ENCODE results near the gene TRPM3.

DNA sequence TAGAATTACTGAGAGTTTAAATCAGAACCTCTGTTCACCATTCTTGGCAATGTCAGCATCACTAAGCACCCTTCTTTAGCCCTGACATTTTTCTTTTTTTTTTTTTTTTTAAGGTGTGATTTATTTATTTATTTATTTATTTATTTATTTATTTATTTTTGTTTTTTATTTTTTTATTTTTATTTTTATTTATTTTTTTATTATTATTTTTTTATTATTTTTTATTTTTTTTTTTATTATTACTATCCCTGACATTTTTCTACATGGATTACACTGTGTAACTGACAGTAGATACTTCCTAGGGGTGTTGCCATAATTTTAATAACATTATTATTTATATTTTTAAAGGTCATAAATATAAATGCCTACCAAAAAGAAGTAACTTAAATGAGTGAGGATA, 47.0 kb upstream of the TRPM3 start:
- TF ChIP-seq, protein P1, sequence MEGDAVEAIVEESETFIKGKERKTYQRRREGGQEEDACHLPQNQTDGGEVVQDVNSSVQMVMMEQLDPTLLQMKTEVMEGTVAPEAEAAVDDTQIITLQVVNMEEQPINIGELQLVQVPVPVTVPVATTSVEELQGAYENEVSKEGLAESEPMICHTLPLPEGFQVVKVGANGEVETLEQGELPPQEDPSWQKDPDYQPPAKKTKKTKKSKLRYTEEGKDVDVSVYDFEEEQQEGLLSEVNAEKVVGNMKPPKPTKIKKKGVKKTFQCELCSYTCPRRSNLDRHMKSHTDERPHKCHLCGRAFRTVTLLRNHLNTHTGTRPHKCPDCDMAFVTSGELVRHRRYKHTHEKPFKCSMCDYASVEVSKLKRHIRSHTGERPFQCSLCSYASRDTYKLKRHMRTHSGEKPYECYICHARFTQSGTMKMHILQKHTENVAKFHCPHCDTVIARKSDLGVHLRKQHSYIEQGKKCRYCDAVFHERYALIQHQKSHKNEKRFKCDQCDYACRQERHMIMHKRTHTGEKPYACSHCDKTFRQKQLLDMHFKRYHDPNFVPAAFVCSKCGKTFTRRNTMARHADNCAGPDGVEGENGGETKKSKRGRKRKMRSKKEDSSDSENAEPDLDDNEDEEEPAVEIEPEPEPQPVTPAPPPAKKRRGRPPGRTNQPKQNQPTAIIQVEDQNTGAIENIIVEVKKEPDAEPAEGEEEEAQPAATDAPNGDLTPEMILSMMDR (IDR thresholded peaks at IDR 0.05; ENCODE audit: low read length): no peak
- TF ChIP-seq EZH2 (optimal IDR thresholded peaks at IDR 0.05; ENCODE audit: low read depth, low read length) (no peak), EZH2phosphoT487 (IDR thresholded peaks at IDR 0.05; ENCODE audit: low read length) (no peak)
